ENCODE results near the gene PLPPR3.
"Not testable (repeated sequence)": the region's sequence is repeated elsewhere in the genome, so short reads cannot be mapped to it uniquely, and the experiment has no call there.

Gene PLPPR3

DNA sequence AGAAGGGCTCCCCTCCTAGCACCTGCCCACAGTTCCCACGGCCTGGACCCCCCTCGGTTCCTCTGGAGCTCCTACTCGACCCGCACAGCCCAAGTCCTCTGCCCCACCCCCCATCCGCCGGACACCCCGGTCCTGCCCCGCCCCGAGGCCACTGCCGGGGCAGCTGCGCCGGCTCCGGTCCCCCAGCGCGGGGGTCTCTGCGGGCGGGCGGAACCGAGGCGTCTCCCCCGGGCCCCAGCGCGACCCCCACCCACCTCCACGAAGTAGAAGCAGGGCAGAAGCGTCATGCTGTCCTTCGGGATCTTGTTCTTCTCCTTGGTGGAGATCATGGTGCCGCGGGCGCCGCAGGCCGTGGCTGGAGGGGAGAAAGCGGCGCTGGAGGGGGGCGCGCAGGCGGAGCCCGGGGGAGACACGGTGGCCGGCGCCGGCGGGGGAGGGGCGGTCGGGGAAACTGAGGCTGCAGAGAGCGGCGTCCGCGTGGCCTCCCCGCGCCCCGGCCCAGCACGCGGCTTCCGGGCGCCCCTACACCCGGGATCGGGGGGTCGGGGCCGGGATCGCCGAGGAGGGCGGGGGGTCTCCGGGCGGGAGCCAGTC, 427 bp downstream of the PLPPR3 start:
- H3K4me3 ChIP-seq (ENCODE audit: low read depth in 1 of 2, low read length in 2 of 2): no peak overlapping the region
- no peak overlapping the region for H3K27ac ChIP-seq (ENCODE audit: low read depth, low read length)
- H3K9me3 ChIP-seq (ENCODE audit: low read length): no peaks in the 10 kb centered on the region
- no peaks in the 10 kb centered on the region for H3K4me1 ChIP-seq (ENCODE audit: insufficient read depth, low read length)
- H3K9ac ChIP-seq (ENCODE audit: low read length): no peak overlapping the region
- H3K36me3 ChIP-seq (ENCODE audit: insufficient read depth, low read length): no peaks in the 10 kb centered on the region
- H3K27me3 ChIP-seq (ENCODE audit: control insufficient read depth in 1 of 2, insufficient read depth in 2 of 2, low read length in 2 of 2): peaks cover 6 to 26% of the 10 kb centered on the region in 2 donors

DNA sequence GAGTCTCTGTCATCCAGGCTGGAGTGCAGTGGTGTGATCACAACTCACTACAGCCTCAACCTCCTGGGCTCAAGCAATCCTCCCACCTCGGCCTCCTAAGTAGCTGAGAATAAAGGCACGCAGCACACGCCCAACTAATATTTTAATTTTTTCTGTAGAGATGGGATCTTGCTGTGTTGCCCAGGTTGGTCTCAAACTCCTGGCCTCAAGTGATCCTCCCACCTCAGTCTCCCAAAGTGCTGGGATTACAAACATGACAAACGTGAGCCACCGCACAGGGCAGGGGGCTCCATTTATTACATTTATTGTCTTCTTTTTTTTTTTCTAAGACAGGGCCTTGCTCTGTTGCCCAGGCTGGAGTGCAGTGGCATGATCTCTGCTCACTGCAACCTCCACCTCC, 1.5 kb downstream of the PLPPR3 start:
- H3K9me3 ChIP-seq (ENCODE audit: low read length); H3K4me1 ChIP-seq (ENCODE audit: insufficient read depth, low read length); H3K27ac ChIP-seq (ENCODE audit: low read depth, low read length); H3K4me3 ChIP-seq (ENCODE audit: low read depth in 1 of 2, low read length in 2 of 2); H3K9ac ChIP-seq (ENCODE audit: low read length); H3K36me3 ChIP-seq (ENCODE audit: insufficient read depth, low read length): not testable (repeated sequence)
- H3K27me3 ChIP-seq (ENCODE audit: control insufficient read depth in 1 of 2, insufficient read depth in 2 of 2, low read length in 2 of 2): peaks cover 6 to 26% of the 10 kb centered on the region in 2 donors

DNA sequence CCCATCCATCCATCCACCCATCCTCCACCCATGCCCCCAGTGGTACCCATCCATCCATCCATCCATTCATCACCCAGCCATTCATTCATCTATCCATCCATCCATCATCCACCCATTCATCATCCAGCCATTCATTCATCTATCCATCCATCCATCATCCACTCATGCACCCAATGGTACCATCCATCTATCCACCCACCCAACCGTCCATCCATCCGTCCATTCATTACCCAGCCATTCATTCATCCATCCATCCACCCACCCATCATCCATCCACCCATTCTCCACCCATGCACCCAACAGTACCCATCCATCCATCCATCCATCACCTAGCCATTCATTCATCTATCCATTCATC, 5.3 kb downstream of the PLPPR3 start:
- no peaks in the 10 kb centered on the region for H3K4me1 ChIP-seq (ENCODE audit: insufficient read depth, low read length)
- no peak overlapping the region for H3K9ac ChIP-seq (ENCODE audit: low read length)
- no peak overlapping the region for H3K4me3 ChIP-seq (ENCODE audit: low read depth in 1 of 2, low read length in 2 of 2)
- H3K36me3 ChIP-seq (ENCODE audit: insufficient read depth, low read length): peaks cover 6% of the 10 kb centered on the region
- H3K27ac ChIP-seq (ENCODE audit: low read depth, low read length): no peak overlapping the region
- no peaks in the 10 kb centered on the region for H3K9me3 ChIP-seq (ENCODE audit: low read length)
- peaks cover 0 to 4% of the 10 kb centered on the region in 2 donors for H3K27me3 ChIP-seq (ENCODE audit: control insufficient read depth in 1 of 2, insufficient read depth in 2 of 2, low read length in 2 of 2)

DNA sequence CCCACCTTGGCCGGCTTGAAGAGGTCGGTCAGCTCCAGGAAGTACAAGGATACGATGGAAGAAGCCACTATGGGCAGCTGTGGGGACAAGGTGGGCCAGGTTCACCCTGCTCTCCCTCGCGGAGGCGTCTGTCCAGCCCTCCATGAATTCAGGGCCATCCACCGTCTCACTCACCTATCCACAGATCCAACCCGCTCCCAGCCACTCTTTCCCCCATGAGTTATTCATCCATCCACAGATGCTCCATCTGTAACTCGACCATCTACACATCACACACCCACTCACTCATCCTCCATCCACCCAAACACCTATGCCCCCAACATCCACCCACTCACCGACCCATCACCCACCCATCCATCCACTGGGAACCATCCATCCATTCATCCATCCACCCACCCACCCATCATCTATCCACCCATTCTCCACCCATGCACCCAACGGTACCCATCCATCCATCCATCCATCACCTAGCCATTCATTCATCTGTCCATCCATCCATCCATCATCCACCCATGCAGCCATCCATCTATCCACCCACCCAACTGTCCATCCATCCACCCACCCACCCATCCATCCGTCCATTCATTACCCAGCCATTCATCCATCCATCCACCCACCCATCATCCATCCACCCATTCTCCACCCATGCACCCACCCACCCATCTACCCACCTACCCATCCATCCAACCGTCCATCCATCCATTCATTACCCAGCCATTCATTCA, 5.8 kb downstream of the PLPPR3 start:
- H3K4me3 ChIP-seq (ENCODE audit: low read depth in 1 of 2, low read length in 2 of 2): no peak overlapping the region
- H3K27ac ChIP-seq (ENCODE audit: low read depth, low read length): no peak overlapping the region
- no peaks in the 10 kb centered on the region for H3K9me3 ChIP-seq (ENCODE audit: low read length)
- no peaks in the 10 kb centered on the region for H3K4me1 ChIP-seq (ENCODE audit: insufficient read depth, low read length)
- H3K9ac ChIP-seq (ENCODE audit: low read length): no peak overlapping the region
- H3K36me3 ChIP-seq (ENCODE audit: insufficient read depth, low read length): peaks cover 11% of the 10 kb centered on the region
- no peaks in the 10 kb centered on the region for H3K27me3 ChIP-seq (ENCODE audit: control insufficient read depth in 1 of 2, insufficient read depth in 2 of 2, low read length in 2 of 2)

DNA sequence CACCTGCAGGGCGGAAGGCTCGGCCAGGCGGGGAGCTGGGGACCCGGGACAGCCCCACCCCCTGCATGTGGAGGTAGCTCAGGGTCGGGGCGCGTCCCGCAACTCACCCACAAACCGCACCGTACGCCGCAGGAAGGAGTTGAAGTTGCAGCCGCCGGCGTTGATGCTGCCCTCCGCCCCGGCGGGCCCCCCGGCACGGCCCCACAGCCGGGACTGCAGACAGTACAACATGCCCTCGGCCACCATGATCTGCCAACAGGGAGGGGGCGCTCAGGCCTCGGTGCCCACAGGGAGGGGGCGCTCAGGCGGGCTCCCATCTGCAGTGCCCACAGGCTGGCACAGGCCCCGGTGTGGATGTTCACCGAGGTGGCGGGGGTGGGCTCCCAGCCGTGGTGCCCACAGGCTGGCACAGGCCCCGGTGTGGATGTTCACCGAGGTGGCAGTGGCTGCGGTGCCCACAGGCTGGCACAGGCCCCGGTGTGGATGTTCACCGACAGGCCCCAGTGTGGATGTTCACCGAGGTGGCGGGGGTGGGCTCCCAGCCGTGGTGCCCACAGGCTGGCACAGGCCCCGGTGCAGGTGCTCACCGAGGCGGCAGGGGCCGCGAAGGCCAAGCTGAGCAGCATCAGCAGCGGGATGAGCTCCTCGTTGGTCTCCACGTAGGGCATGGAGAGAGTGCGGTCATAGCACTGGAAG, 6.5 kb downstream of the PLPPR3 start:
- H3K9ac ChIP-seq (ENCODE audit: low read length): no peak overlapping the region
- no peaks in the 10 kb centered on the region for H3K9me3 ChIP-seq (ENCODE audit: low read length)
- H3K4me3 ChIP-seq (ENCODE audit: low read depth in 1 of 2, low read length in 2 of 2): no peak overlapping the region
- no peaks in the 10 kb centered on the region for H3K27me3 ChIP-seq (ENCODE audit: control insufficient read depth in 1 of 2, insufficient read depth in 2 of 2, low read length in 2 of 2)
- H3K4me1 ChIP-seq (ENCODE audit: insufficient read depth, low read length): no peaks in the 10 kb centered on the region
- no peak overlapping the region for H3K27ac ChIP-seq (ENCODE audit: low read depth, low read length)
- H3K36me3 ChIP-seq (ENCODE audit: insufficient read depth, low read length): peaks cover 17% of the 10 kb centered on the region

DNA sequence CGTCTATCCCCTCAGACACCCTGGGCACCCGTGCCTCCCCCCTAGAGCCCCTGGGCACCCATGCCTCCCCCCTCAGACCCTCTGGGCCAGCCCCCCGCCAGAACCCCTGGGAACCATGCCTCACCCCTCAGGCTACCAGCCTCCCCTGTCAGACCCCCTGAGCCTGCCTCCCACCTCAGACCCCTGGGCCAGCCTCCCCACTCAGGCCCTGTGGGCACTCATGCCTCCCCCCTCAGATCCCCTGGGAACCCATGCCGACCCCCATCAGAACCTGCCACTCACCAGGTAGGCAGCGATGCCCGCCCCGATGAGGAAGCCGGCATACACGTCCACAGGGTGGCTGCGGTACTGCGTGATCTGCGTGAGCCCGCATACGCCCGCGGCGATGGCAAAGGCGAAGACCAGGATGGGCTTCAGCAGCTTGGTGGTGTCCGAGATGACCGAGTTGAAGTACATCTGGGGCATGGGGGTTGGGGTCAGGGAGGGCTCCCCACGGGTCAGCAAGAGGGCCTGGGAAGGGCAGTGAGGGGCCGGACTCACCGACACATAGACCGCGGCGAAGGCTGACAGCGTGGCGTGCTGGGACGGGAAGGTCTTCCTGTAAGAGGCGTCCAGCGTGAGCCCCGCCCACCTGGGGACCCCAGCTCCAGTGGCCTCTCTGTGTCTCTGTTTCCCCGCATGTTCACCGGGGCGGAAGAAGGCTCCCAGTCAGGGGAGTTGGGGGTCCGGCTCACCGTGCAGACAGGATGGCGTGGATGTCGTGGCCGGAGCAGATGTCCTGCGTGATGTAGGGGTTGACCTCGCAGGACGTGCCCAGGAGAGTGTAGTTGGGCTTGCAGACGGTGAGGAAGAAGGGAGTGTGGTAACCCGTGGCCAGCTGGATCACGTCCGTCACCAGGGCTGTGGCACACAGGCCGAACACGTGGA, 7.3 kb downstream of the PLPPR3 start:
- Histone ChIP-seq H3K9me3 (ENCODE audit: low read length) (no peaks in the 10 kb centered on the region), H3K4me3 (ENCODE audit: low read depth in 1 of 2, low read length in 2 of 2) (no peak overlapping the region), H3K27ac (ENCODE audit: low read depth, low read length) (no peak overlapping the region), H3K4me1 (ENCODE audit: insufficient read depth, low read length) (no peaks in the 10 kb centered on the region), H3K9ac (ENCODE audit: low read length) (no peak overlapping the region), H3K36me3 (ENCODE audit: insufficient read depth, low read length) (peaks cover 25% of the 10 kb centered on the region), H3K27me3 (ENCODE audit: control insufficient read depth in 1 of 2, insufficient read depth in 2 of 2, low read length in 2 of 2) (no peaks in the 10 kb centered on the region)

DNA sequence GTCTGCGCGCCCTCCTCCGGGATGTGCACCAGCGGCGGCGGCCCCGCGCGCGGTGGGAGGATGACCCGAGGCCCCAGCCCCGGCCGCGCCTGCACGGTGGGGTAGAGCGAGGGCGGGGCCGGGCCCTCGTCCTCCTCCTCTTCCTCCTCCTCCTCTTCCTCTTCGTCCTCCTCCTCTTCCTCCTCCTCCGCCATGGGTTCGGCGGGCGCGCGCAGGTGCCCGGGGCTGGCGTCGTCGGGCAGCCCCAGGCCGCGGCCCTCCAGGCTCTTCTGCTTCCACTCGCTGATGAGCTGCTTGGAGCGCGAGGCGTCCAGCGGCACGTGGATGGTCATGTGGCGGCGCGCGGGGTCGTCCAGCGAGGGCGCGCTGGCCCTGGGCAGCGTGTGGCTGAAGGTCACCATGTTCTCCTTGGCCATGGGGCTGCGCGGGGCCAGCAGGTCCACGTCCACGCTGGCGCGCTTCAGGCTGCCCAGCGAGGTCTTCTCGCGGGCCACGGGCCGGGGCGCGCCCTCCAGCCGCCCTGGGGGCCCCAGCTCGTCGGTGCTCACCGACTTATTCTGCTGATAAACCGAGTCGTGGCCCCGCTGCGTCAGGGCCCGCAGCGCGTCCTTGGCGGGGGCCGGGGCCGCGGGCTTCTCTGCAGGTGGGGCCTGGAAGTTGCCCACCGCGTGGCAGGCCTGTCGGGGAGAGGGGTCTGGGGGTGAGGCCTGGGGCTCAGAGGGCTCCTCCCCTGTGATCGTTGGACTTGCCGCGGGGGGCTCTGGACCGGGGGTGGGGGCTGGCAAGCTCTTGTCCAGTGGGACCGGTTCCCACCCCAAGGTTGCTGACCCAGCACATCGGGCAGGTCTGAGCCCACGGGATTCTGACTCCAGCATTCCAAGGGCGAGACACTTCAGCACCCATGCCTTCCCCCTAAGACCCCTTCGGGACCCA, 8.3 kb downstream of the PLPPR3 start:
- Histone ChIP-seq H3K9ac (ENCODE audit: low read length) (no peak overlapping the region), H3K27me3 (ENCODE audit: control insufficient read depth in 1 of 2, insufficient read depth in 2 of 2, low read length in 2 of 2) (no peaks in the 10 kb centered on the region), H3K36me3 (ENCODE audit: insufficient read depth, low read length) (peaks cover 26% of the 10 kb centered on the region), H3K4me1 (ENCODE audit: insufficient read depth, low read length) (no peaks in the 10 kb centered on the region), H3K27ac (ENCODE audit: low read depth, low read length) (no peak overlapping the region), H3K4me3 (ENCODE audit: low read depth in 1 of 2, low read length in 2 of 2) (no peak overlapping the region), H3K9me3 (ENCODE audit: low read length) (no peaks in the 10 kb centered on the region)

DNA sequence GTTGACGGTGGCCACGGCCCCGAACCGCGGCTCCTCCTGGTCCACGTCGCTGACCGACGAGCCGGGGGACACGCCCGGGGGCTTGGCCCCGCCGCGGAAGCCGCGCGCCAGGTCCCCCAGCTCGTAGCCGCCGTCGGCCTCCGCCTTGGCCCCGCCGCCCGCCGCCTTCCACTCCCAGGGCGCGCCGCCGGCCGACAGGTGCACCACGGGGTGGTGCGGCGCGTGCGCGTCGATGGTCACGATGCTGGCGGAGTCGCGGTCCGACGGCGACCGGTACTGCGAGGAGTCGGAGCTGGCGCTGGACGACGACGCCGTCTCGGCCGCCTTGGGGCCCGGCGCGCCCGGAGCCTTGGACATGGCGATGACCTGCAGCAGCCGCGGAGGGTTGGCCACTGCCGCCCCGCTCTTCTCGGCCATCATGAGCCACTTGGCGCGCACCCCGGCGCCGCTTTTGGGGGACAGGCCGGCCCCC, 9.0 kb downstream of the PLPPR3 start:
- Histone ChIP-seq H3K36me3 (ENCODE audit: insufficient read depth, low read length) (peaks cover 31% of the 10 kb centered on the region), H3K27me3 (ENCODE audit: control insufficient read depth in 1 of 2, insufficient read depth in 2 of 2, low read length in 2 of 2) (no peaks in the 10 kb centered on the region)

DNA sequence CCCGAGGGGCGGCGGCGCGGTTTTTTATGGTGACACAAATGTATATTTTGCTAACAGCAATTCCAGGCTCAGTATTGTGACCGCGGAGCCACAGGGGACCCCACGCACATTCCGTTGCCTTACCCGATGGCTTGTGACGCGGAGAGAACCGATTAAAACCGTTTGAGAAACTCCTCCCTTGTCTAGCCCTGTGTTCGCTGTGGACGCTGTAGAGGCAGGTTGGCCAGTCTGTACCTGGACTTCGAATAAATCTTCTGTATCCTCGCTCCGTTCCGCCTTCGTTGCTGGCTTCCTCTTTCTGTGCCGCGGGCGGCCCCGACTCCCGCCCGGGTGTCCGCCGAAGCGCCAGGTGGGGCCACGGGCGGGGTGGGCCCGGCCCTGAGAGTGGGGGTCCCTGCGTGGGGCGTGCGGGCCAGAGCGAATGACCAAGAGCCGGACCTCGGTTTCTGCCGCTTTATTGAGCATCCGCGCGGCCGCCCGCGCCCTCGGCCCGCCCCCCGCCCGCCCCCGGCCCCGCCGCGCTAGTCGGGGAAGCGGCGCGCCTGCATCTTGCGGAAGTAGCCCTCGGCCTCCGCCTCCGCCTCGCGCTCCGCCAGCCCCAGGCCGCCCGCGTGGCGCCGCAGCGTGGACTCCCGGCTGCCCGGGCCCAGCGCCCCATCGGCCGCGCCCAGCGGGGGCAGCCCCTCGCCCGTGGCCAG, 9.6 kb downstream of the PLPPR3 start:
- H3K27ac ChIP-seq (ENCODE audit: low read depth, low read length): no peak overlapping the region
- no peaks in the 10 kb centered on the region for H3K27me3 ChIP-seq (ENCODE audit: control insufficient read depth in 1 of 2, insufficient read depth in 2 of 2, low read length in 2 of 2)
- no peaks in the 10 kb centered on the region for H3K9me3 ChIP-seq (ENCODE audit: low read length)
- H3K9ac ChIP-seq (ENCODE audit: low read length): no peak overlapping the region
- no peak overlapping the region for H3K4me3 ChIP-seq (ENCODE audit: low read depth in 1 of 2, low read length in 2 of 2)
- H3K4me1 ChIP-seq (ENCODE audit: insufficient read depth, low read length): no peaks in the 10 kb centered on the region
- peaks cover 36% of the 10 kb centered on the region for H3K36me3 ChIP-seq (ENCODE audit: insufficient read depth, low read length)

More for the DNA sequence above, 9.0 kb downstream of the PLPPR3 start:
- H3K4me3 ChIP-seq (ENCODE audit: low read depth in 1 of 2, low read length in 2 of 2): no peak overlapping the region
- H3K4me1 ChIP-seq (ENCODE audit: insufficient read depth, low read length): no peaks in the 10 kb centered on the region
- H3K27ac ChIP-seq (ENCODE audit: low read depth, low read length): no peak overlapping the region
- H3K9ac ChIP-seq (ENCODE audit: low read length): no peak overlapping the region
- no peaks in the 10 kb centered on the region for H3K9me3 ChIP-seq (ENCODE audit: low read length)

DNA sequence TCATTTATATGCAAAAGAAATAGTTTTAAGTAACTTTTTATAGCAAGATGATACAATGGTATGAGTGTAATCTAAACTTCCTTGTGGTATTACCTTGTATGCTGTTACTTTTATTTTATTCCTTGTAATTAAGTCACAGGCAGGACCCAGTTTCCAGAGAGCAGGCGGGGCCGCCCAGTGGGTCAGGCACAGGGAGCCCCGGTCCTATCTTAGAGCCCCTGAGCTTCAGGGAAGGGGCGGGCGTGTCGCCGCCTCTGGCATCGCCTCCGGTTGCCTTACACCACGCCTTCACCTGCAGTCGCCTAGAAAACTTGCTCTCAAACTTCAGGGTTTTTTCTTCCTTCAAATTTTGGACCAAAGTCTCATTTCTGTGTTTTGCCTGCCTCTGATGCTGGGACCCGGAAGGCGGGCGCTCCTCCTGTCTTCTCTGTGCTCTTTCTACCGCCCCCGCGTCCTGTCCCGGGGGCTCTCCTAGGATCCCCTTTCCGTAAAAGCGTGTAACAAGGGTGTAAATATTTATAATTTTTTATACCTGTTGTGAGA, 10.2 kb downstream of the PLPPR3 start:
- H3K4me3 ChIP-seq (ENCODE audit: low read depth in 1 of 2, low read length in 2 of 2): no peak overlapping the region
- H3K27ac ChIP-seq (ENCODE audit: low read depth, low read length): no peak overlapping the region
- H3K4me1 ChIP-seq (ENCODE audit: insufficient read depth, low read length): no peaks in the 10 kb centered on the region
- no peaks in the 10 kb centered on the region for H3K9me3 ChIP-seq (ENCODE audit: low read length)
- peaks cover 43% of the 10 kb centered on the region for H3K36me3 ChIP-seq (ENCODE audit: insufficient read depth, low read length)
- no peak overlapping the region for H3K9ac ChIP-seq (ENCODE audit: low read length)
- no peaks in the 10 kb centered on the region for H3K27me3 ChIP-seq (ENCODE audit: control insufficient read depth in 1 of 2, insufficient read depth in 2 of 2, low read length in 2 of 2)

Data from muscle layer of colon (tissue), 2 donors.